AG10803 (cell line): Measurements from ENCODE around the gene PRPF18.

Source experiments
- DNase-seq: peaks from one replicate; pipeline ENCODE4 v3.0.0; 2010; ENCODE audit warnings: low read depth
- H3K4me3 ChIP-seq: 2 replicates; pipeline ENCODE4 v1.5.1; 2011; ENCODE audit warnings: mild to moderate bottlenecking, low read length, control low read depth
- TF ChIP-seq, protein P1 (sequence below): conservative IDR thresholded peaks from 2 replicates; pipeline ENCODE4 v1.5.1; 2011; ENCODE audit warnings: mild to moderate bottlenecking, low read length, control low read depth, inconsistent platforms

Gene PRPF18

DNA sequence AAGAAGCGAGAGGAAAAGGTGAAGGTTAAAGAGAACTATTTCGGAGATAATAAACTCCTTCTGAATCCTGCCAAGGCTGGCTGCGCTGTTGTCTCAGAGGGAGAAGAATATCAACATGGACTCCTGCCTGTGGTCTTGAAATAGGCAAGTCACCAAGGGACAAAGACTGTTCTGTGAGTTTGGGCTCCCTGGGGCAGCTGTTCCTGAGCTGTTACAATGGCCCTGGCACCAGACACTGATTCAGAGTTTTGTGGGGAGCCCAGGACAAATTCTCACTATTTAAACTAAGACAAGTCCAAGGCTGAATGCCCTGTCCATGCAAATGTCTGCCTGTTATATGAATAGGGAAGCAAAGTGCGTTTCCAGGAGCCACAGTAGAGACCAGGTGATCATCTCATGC lies 81.4 kb downstream of the PRPF18 start:
- no peak for DNase-seq
- TF ChIP-seq, protein P1, sequence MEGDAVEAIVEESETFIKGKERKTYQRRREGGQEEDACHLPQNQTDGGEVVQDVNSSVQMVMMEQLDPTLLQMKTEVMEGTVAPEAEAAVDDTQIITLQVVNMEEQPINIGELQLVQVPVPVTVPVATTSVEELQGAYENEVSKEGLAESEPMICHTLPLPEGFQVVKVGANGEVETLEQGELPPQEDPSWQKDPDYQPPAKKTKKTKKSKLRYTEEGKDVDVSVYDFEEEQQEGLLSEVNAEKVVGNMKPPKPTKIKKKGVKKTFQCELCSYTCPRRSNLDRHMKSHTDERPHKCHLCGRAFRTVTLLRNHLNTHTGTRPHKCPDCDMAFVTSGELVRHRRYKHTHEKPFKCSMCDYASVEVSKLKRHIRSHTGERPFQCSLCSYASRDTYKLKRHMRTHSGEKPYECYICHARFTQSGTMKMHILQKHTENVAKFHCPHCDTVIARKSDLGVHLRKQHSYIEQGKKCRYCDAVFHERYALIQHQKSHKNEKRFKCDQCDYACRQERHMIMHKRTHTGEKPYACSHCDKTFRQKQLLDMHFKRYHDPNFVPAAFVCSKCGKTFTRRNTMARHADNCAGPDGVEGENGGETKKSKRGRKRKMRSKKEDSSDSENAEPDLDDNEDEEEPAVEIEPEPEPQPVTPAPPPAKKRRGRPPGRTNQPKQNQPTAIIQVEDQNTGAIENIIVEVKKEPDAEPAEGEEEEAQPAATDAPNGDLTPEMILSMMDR, result no peak

DNA sequence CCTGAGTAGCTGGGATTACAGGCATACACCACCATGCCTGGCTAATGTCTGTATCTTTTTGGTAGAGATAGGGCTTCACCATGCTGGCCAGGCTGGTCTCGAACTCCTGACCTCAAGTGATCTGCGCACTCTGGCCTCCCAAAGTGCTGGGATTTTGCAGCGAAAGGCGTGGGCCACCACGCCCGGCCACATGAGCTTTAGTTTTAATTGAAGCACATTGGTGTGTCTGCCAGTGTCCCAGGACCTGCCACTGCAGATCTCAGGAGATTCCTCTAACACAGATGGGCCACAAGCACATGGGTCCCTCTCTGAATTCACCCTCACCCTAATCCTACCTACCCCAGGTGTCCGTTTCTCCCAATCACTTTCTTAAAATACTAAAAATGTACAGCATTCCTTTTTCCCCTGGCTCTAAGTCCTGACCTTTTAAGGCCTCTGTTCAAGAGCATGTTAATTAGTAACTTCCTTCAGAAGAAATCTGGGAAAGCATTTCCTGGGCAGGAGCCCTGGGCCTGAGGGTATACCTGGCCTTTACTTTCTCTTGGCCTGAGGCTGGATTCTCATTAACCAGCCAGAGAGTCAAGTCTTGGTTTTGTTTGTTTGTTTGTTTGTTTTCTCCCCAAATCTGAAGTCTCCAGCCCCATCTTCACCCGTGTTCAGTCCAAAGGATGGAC lies 82.6 kb downstream of the PRPF18 start:
- TF ChIP-seq, protein P1, result no peak
- no peak for DNase-seq
- no peak overlapping the region for H3K4me3 ChIP-seq

More for the DNA sequence above, 81.4 kb downstream of the PRPF18 start:
- H3K4me3 ChIP-seq, result no peak overlapping the region

DNA sequence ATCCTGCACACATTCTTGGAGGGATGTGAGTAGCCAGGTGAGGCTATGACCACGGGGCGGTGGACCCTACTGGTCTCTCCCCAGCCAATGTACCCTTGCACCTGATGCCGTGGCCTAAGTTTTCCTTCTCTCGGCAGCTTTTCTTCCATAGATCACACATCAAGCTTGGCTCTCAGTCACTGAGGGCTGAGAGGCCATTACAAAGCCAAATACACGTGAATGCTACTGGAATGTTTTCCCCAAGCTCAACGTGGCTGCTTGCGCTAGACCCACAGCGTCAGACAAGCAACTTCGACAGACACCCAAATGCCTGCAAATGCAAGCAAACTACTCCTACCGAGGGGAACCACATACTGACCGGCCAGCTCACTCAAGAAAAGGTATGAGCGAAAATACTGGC lies 83.1 kb downstream of the PRPF18 start:
- H3K4me3 ChIP-seq, result no peak overlapping the region
- TF ChIP-seq, protein P1, result no peak
- no peak for DNase-seq

DNA sequence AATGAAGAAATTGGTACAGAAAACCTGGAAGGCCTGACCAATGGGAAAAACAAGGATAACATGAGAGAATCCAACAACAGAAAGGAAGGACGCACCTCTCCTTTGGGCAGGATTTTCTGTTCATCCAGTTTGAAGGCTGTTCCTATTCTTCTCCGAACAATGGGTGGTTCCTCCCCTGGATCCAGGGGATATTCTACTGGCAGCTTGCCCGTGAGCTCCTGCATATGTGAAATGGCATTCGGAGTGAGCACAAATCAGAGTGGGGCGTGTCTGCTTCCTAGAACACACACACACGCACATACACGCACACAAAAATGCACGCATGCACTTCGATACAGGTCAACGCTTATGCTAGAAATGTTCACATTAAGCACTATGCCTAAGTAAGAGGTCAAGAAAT lies 83.5 kb downstream of the PRPF18 start:
- H3K4me3 ChIP-seq, result no peak overlapping the region
- TF ChIP-seq, protein P1, result no peak
- DNase-seq, result no peak

DNA sequence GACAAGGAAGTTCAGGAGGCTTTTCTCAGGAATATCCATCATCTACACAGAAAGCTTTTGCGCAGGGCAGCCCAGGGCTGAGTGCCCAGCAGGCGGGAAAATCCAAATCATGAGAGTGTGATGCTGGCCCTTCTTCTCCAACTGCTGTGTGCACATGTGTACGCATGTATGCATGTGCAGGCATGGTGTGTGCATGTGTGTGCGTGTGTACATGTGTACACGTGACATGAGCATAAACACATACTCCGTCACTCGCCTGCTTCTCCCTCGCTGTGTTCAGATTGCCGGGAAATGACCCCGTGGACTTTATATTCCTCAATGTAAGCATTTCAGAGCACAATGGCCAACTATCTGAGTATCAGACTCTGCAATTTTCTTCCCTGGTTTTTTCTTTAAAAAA lies 85.1 kb downstream of the PRPF18 start:
- DNase-seq, result no peak
- no peak overlapping the region for H3K4me3 ChIP-seq
- TF ChIP-seq, protein P1, result no peak

DNA sequence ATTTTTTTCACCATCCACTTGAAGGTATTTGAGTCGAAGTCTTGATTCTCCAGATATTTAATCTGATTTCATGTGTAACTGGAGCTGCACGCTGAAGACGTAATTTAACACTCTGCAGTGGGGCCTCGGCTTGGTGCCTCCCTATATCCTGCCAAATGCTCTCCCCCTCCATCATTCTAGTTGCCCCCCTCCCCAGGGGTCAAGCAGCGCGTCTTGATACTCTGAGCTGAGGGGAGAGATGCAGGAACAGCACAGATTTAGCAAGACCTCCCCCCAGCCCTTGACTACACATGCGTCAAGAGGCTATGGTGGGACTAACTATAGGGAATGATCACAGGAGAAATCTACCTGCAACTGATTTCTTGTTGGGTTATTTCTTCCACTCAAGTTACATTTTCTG lies 85.8 kb downstream of the PRPF18 start:
- TF ChIP-seq, protein P1, result no peak
- no peak overlapping the region for H3K4me3 ChIP-seq
- DNase-seq, result no peak

DNA sequence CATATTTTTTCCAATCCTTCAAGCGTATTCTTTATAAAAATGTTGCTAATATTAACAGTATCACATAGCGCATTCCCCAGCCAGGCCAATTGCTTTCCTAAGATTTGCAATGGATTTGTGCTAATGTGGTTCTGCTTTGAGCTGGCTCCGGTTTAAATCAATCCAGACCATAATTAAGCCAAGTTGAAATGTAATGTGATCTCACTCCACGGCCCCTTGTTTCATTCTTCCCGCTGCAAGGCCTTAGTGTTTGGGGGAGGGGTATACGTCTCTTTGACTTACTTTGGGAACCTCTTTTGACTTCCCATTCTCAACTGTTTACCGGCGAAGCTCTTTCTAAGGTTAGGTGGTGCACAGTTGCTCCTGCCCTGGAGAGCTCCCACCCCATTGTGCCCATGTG lies 86.4 kb downstream of the PRPF18 start:
- H3K4me3 ChIP-seq, result no peak overlapping the region

More for the DNA sequence above, 86.4 kb downstream of the PRPF18 start:
- no peak for DNase-seq
- TF ChIP-seq, protein P1, result no peak
